HG02970 (cell line): ENCODE measurements around the gene AHSG.
"Not testable (repeated sequence)": the region's sequence is repeated elsewhere in the genome, so short reads cannot be mapped to it uniquely, and the experiment has no call there.

Experiments used
- ATAC-seq: cut with Tn5 transposase; IDR thresholded peaks from one replicate; pipeline ENCODE4 v1.9.1; 2021; ENCODE audit warnings: mild to moderate bottlenecking, moderate library complexity, moderate number of reproducible peaks; ENCODE audit not compliant: unreplicated experiment, low FRiP score

The AHSG gene, protein sequence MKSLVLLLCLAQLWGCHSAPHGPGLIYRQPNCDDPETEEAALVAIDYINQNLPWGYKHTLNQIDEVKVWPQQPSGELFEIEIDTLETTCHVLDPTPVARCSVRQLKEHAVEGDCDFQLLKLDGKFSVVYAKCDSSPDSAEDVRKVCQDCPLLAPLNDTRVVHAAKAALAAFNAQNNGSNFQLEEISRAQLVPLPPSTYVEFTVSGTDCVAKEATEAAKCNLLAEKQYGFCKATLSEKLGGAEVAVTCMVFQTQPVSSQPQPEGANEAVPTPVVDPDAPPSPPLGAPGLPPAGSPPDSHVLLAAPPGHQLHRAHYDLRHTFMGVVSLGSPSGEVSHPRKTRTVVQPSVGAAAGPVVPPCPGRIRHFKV

DNA sequence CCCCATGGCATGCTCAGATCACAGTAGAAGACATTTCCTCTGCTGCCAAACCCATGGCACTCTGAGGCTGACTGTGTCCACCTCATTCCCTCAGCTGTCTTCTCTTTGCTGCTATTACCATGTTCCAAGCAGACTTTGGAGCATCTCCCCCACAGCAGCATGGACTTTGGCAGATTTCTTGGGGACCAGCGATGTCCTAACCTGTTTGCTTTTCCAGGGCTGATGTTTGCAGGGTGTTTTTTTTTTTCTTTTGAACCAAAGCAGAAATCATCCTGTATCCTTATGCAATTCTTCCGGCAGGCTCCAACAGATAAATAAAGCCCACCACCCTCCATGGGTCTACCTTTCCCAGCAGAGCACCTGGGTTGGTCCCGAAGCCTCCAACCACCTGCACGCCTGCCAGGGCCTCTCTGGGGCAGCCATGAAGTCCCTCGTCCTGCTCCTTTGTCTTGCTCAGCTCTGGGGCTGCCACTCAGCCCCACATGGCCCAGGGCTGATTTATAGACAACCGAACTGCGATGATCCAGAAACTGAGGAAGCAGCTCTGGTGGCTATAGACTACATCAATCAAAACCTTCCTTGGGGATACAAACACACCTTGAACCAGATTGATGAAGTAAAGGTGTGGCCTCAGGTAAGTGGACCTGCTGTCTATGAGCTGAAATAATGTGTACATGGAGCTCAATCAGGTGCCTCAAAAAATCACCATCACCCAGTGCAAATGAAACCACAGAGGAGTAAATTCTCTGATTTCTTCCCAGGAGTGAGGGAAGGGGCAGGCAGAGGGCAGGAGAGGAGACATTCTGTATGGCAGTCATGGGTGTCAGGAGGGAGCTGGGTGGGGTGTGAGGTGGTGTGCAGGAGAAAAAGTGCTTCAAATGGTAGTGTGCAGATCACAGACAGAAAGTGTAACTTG lies at the start of gene AHSG:
TSS of gene AHSG (plus strand) at position 340 of the 916 bp plus-strand sequence. CDS start at position 422, 82 bp downstream.
- ATAC-seq = no peak

DNA sequence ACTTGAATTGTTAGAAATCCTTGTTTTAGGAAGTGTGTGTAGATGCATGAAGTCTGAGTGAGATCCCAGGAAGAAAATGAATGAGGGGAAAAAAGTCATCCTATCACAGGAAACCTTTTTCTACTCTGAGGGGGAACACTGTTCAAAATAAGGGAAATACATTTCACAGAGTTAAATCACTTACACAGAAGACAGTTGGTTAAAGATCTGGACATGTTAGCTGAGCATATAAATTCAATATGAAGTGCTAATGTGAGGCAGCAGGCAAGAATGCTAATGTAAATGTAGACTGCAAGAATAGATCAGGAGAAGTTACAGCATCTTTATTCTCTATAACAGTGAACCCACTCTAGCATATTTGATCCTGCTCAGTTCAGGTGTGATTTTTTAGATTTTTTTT lies 48.3 kb upstream of the AHSG start:
- ATAC-seq = no peak

DNA sequence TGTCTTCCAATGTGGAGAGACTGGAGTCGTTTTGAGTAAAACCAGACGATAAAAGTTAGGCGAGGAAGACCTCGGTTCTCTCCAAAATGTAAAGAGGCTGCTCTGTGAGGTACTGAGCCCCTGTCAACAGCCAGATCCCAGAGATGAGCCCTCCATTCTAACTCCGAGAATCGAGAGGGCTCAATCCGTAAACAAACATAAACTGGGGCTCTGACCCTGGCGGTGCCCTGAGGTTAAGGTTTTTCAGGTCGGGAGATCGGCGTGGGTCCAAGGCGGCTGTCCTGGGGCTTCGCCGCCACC lies 46.1 kb upstream of the AHSG start:
- ATAC-seq = no peak

DNA sequence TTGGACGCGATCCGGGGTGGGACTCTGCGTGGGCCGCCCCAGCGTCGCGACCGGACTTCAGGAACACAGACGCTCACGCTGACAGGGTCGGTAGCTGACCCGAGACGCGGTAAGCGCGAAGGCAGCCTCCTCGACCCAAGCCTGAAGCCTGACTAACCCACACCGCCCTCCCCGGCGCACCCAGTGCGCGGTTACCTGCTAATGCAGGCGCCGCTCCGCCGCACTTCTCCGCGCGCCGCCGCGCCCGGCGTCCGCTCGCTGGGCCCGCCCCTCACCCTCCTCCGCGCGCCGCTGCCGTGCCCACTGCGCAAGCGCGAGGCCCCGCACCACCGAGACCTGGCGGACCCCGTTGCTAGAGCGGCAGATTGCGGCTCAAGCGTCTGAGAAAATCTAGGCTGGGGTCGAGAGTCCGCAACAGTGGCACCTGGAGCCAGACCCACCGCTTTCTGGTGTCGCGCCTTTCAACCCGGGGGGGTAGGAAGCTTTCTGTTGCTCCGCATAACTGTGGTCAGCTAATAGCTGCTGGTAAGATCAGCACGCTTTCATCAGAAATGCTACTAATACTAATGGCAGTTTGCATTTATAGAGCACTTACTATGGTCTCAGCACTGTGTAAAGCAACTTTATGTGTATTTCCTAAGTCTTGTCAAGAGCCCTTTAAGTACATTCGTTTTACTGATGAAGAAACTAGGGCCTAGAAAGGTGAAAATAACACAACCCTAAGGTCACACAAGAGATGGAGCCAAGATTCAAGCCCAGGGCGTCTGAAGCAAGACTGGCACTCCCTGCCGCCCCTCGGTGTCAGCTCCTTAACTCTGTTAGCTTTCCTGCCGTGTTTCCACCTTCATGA lies 45.6 kb upstream of the AHSG start, which contains the start of gene TBCCD1:
TSS of gene TBCCD1 (minus strand) at position 268 of the 850 bp plus-strand sequence. CDS start 3,010 bp downstream, outside the sequence.
- peak; percentile 49 for ATAC-seq

DNA sequence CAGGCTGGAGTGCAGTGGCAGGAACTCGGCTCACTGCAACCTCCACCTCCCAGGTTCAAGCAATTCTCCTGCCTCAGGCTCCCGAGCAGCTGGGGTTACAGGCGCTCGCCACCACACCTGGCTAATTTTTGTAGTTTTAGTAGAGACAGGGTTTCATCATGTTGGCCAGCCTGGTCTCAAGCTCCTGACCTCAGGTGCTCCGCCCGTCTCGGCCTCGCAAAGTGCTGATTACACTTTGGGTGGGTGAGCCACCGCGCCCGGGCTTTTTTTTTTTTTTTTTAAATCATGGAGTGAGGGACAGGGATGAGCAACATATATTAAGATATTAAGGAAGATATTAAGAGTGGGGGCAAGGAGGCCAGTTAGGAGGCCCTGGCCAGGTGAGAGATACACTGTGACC lies 43.5 kb upstream of the AHSG start:
- ATAC-seq = not testable (repeated sequence)

DNA sequence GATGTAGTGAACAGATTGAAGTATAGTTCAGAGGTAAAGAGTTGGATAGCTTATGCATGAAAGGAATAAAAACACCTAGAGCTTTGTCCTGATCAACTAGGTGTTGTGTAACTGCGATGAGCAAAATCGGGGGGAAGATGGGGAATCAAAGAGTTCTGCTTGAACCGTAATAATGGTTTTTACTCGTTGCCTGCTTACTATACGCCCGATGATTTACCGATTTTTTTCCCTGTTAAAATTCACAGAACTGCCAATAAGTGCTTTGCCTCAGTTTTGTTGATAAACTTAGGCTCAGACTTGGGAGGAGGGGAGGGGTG lies 43.1 kb upstream of the AHSG start:
- no peak for ATAC-seq

DNA sequence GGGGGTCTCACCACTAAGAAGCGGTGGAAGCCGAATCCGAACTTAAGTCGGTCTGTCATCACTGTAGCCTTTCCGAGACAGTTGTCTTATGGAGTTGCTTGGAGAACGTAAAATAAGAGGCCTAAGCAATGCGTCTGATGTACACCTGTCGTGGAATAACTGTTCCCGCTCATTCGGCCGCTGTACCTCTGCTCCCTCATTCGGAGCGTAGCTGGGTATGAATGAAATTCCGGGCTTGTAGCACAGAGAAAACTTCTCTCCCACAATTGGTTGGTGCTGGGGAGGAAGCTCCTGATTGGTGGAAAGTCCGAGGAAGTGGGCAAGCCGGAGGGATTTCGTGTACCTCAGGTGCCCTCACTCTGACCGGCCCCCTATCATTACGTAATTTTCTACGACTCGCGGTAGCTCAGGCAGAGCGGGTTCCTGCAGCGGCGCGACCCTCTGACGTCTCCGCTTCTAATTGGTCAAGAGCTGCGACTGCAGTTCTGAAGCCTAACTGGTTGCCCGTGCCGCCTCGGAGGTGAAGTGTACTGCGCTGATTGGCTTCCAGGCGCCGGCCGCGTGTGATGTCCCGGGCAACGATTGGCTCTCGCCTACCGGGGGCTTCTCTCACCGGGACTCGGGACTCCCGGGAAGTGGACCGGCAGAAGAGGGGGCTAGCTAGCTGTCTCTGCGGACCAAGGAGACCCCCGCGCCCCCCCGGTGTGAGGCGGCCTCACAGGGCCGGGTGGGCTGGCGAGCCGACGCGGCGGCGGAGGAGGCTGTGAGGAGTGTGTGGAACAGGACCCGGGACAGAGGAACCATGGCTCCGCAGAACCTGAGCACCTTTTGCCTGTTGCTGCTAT lies 42.5 kb upstream of the AHSG start, which contains the start of gene DNAJB11:
TSS of gene DNAJB11 (plus strand) at position 625 of the 845 bp plus-strand sequence. CDS start at position 803, 178 bp downstream.
- peak; percentile 89 for ATAC-seq

DNA sequence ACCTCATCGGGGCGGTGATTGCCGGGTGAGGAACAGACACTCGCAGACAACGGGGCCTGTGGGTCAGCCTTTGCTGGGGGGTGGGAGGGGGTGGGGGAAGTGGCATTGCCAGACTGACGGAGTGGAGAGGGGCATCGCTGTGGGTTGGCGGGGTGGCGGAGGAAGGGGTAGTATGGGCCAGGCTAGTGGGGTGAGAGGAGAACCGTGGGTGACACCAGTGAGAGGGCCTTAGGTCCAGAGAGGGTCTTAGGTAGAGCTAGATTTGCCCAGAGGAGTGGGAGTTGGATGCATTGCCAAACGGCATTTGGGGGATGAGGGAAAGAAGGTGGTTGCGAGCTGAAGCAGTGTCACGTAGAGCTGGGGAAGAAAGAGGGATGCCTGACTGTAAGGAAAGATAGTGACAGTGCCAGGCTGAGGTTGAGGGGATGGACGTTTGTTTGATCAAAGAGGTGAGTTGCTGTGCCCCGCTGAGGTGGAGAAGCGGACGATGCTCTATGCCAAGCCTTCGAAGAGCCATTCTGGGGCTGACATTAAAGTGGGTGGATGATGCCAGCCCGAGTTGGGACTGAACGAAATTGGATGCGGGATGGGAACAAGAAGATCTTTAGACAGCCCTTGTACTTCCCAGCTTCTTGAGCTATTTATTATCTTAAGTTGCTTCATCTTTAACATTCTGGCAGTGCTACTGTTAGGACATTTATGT lies 41.8 kb upstream of the AHSG start:
- ATAC-seq = no peak

DNA sequence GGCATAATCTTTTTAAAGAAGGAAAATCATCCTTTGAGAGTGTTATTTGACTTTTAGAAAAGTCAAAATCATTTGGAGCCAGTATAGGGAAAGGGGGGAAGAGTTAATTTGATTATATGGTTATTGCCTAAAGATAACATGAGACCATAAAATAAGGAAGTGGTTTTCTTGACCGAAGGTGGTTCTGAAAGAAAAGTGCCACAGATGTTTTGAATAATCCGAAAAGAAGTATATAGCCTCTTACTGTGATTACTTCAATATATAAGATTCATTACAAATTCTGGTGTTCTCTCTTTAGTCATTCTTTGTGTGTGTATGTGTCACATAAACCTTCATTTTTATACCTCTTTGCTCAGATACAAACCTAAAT lies 41.2 kb upstream of the AHSG start:
- no peak for ATAC-seq

DNA sequence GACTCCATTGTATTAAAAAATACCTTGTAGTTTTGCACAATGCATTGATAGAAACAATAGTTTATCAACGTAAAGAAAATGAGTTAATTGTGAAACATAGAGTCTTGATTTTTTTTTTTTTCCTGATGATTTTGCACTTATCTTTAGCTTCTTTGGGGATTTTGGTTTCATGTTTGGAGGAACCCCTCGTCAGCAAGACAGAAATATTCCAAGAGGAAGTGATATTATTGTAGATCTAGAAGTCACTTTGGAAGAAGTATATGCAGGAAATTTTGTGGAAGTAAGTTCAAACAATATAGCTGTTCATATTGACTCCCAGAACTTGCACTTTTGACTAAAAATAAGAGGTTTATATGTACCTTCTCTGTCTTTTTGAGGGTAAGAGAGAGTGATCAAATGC lies 35.3 kb upstream of the AHSG start:
- no peak for ATAC-seq

DNA sequence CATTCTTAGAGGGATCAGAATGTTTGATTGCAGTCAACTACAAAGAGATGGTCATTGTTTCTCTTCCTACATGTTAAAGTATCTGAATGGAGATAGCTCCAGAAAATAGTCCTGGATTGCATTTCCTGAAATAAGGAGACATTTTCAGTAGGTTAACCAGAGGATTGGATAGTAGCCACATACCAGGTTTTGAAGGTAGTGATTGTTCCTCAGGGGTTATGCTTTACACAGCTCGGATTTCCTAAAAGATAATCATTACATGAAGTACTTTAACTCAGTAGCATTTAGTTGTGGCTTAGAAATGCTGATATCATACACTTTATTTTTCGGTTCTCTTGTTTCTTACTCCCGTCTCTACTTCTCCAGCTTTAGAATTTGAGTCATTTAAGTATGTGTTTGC lies 32.1 kb upstream of the AHSG start:
- no peak for ATAC-seq

DNA sequence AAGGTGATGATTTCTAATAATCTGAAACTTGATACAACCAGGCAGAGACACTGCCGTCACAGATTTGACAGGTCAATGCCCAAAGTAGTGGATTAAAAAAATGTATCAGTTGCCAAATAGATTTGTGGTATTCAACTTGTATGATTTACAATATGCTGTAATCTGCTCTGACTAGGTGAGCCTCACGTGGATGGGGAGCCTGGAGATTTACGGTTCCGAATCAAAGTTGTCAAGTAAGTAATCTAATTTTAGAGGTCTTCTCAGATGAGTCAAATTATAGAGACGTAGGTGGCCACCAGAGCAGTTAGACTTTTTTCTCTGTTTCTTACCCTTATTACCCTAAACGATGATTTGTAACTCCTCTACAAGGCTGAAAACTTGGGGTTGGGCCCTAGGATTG lies 30.3 kb upstream of the AHSG start:
- ATAC-seq = no peak

DNA sequence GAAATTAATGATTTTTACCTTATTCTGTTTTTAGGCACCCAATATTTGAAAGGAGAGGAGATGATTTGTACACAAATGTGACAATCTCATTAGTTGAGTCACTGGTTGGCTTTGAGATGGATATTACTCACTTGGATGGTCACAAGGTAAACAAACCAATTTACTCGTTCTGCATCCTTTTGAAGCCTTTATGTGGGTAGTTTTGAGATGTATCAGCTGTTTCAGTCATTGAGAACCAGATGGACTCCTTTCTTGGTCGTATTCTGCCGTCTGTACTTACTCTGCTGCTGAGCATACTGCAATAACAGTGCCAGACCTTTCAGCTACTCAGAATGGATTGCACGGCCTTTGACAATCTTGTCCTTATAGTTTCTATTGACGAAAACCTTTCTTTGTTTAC lies 29.0 kb upstream of the AHSG start:
- no peak for ATAC-seq

DNA sequence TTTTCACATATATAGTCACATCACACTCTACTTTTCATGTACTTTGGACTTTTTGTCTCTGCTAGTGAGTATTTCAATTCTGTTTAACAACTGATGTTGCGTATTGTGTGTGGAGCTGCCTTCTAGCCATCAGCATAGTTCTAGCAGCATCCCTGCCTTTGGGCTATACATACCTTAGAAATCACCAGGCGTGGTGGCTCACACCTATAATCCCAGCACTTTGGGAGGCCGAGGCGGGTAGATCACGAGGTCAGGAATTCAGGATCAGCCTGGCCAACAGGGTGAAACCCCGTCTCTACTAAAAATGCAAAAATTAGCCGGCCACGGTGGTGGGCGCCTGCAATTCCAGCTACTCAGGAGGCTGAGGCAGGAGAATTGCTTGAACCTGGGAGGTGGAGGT lies 26.6 kb upstream of the AHSG start:
- not testable (repeated sequence) for ATAC-seq

DNA sequence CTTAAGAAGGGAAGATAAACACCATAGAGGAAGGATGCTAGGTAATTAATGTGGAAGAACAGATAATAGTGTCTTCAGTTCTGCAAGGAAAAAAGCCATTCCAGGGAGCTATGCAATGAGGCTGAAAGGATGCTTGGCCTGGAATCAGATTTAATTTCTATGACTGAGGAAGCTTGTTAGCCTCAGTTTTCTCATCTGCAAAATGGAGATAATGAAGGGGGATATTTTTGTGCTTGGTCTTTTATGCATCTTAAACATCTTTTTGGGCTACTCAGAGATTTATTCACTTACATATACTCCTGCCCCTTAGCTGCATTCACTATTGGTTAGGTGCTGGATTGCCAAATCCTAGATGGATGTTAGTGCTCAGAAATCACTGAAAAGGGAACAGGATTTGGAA lies 25.7 kb upstream of the AHSG start:
- no peak for ATAC-seq

DNA sequence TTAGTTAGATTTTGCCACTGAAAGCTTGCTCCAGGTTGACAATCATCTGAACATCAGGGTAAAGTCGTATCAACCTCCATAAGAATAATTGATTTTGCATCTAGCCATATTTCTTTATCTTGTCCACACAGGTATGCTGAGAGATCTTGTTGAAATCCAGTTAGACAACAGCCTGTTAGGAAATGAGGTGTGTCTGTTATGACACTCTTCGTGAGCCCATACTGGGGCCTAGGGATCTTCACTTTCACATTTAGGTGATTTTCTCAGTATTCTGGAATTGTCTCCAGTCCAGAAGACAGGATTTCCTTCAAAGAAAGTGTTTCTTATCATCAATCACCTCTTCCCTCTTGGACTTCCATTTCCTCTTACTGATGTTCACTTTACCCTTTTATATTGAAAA lies 24.2 kb upstream of the AHSG start:
- ATAC-seq = no peak

DNA sequence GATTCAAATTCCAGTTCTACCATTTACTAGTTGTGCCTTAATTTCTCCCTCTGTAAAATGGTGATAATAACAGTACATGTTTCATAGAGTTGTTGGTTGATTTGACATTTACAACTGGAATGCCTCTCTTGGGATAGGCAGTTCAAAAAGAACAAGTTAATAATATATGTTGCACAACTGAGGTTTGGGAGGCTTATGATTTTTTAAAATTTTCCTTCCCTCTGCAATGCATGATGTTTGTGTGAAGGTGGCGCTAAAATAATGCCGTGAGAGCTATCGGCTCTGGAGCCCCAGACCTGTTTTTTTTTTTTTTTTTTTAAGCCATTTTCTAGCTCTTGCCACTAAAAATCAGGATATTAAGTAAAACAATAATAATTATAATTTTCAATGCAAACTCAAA lies 23.7 kb upstream of the AHSG start:
- ATAC-seq = no peak

DNA sequence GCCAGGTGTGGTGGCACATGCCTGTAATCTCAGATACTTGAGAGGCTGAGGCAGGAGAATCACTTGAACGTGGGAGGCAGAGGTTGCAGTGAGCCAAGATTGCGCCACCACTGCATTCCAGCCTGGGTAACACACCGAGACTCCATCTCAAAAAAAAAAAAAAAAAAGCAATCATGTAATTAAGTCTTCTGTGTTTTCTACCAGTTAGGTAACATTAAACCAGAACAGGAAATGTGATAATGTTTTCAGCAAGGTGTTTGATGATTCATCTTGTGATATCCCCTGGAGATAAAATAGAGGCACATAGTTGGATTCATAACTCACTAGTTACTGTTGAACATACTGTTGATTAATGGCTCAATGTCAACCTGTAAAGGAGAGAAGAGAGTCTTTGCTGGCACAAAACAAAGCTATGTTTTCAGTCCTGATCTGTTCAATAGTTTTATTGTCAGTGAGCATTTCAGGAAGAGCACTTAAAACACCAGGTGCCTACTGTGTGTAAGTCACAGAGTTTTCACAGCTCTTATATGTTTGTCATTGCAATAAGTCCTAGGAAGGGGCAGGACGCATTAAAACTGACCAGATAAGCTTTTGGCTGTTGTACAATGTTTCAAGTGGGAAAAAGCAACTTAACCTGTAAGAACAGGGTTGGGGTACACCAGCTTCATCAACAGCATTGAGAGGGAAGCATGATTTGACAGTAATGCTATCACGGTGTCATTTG lies 22.8 kb upstream of the AHSG start:
- no peak for ATAC-seq
